SK-N-SH treated with all-trans-retinoic acid at 6 μM for 48 hours (cell line): Measurements from ENCODE around the gene TMSB15A.

Source experiments
- ARNTL ChIP-seq: fragments of 450-650 bp; formaldehyde crosslinking; IDR thresholded peaks from 2 replicates; pipeline ENCODE4 v1.5.0; 2020; ENCODE audit warnings: low read depth, mild to moderate bottlenecking, moderate library complexity, borderline replicate concordance
- CREB5 ChIP-seq: fragments of 250-450 bp; sonication (Bioruptor Pico); IDR thresholded peaks from 2 replicates; pipeline ENCODE4 v1.5.1; 2020; ENCODE audit warnings: low read depth, mild to moderate bottlenecking, moderate library complexity
- CSDC2 ChIP-seq: fragments of 250-450 bp; sonication (Bioruptor Pico); IDR thresholded peaks from 2 replicates; pipeline ENCODE4 v1.5.0; 2020; ENCODE audit warnings: mild to moderate bottlenecking, moderate library complexity
- ISL1 ChIP-seq: fragments of 250-450 bp; sonication (Bioruptor Pico); IDR thresholded peaks from 2 replicates; pipeline ENCODE4 v2.1.2; 2022; ENCODE audit warnings: mild to moderate bottlenecking, moderate library complexity
- OSR1 ChIP-seq: fragments of 250-450 bp; sonication (Bioruptor Pico); IDR thresholded peaks from 2 replicates; pipeline ENCODE4 v1.8.0; 2022; ENCODE audit warnings: moderate library complexity, mild to moderate bottlenecking, inconsistent platforms
- POU6F1 ChIP-seq: fragments of 250-450 bp; sonication (Bioruptor Pico); IDR thresholded peaks from 2 replicates; pipeline ENCODE4 v1.8.0; 2021; ENCODE audit warnings: low read depth, mild to moderate bottlenecking, moderate library complexity, borderline replicate concordance
- RARB ChIP-seq: fragments of 250-450 bp; sonication (Bioruptor Pico); IDR thresholded peaks from 2 replicates; pipeline ENCODE4 v1.8.0; 2021; ENCODE audit warnings: mild to moderate bottlenecking, moderate library complexity
- ZFP3 ChIP-seq: fragments of 250-450 bp; sonication (Bioruptor Pico); IDR thresholded peaks from 2 replicates; pipeline ENCODE4 v1.5.0; 2020; ENCODE audit warnings: mild to moderate bottlenecking, moderate library complexity
- ZFP30 ChIP-seq: fragments of 450-650 bp; formaldehyde crosslinking; IDR thresholded peaks from 2 replicates; pipeline ENCODE4 v1.5.0; 2022; ENCODE audit warnings: mild to moderate bottlenecking, moderate library complexity
- ZNF565 ChIP-seq: fragments of 450-650 bp; formaldehyde crosslinking; conservative IDR thresholded peaks from 2 replicates; pipeline ENCODE4 v1.5.0; 2020; ENCODE audit warnings: low read depth, mild to moderate bottlenecking, moderate library complexity
- TF ChIP-seq, protein P1 (sequence below): fragments of 250-450 bp; sonication (Bioruptor Pico); IDR thresholded peaks from 2 replicates; pipeline ENCODE4 v1.8.0; 2020; ENCODE audit warnings: mild to moderate bottlenecking, moderate library complexity, borderline replicate concordance
- TF ChIP-seq, protein P2 (sequence below): fragments of 250-450 bp; sonication (Bioruptor Pico); IDR thresholded peaks from 2 replicates; pipeline ENCODE4 v1.5.0; 2020; ENCODE audit warnings: mild to moderate bottlenecking, moderate library complexity

DNA sequence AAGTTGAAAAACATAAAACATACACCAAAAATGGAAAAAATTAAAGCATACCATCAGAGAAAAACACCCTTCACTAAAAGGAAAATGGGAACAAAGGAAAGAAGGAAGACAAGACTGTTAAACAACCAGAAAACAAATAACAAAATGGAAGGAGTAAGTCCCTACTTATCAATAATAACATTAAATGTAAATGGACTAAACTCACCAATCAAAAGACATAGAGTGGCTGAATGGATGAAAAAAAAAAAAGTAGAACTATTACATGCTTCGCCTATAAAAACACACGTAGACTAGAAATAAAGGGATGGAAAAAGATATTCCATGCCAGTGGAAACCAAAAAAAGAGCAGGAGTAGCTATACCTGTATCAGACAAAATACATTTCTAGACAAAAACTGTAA is 19.4 kb upstream of the TMSB15A start:
- TF ChIP-seq ARNTL (CRISPR knock-in tag) (no peak), ZFP30 (CRISPR knock-in tag) (no peak), CREB5 (CRISPR knock-in tag) (no peak), ISL1 (CRISPR knock-in tag) (no peak), ZFP3 (CRISPR knock-in tag) (no peak), POU6F1 (CRISPR knock-in tag) (no peak), CSDC2 (CRISPR knock-in tag) (no peak), RARB (CRISPR knock-in tag) (no peak), ZNF565 (CRISPR knock-in tag) (no peak), OSR1 (CRISPR knock-in tag) (no peak)
- TF ChIP-seq, protein P1, sequence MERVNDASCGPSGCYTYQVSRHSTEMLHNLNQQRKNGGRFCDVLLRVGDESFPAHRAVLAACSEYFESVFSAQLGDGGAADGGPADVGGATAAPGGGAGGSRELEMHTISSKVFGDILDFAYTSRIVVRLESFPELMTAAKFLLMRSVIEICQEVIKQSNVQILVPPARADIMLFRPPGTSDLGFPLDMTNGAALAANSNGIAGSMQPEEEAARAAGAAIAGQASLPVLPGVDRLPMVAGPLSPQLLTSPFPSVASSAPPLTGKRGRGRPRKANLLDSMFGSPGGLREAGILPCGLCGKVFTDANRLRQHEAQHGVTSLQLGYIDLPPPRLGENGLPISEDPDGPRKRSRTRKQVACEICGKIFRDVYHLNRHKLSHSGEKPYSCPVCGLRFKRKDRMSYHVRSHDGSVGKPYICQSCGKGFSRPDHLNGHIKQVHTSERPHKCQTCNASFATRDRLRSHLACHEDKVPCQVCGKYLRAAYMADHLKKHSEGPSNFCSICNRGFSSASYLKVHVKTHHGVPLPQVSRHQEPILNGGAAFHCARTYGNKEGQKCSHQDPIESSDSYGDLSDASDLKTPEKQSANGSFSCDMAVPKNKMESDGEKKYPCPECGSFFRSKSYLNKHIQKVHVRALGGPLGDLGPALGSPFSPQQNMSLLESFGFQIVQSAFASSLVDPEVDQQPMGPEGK (CRISPR knock-in tag): no peak
- TF ChIP-seq, protein P2, sequence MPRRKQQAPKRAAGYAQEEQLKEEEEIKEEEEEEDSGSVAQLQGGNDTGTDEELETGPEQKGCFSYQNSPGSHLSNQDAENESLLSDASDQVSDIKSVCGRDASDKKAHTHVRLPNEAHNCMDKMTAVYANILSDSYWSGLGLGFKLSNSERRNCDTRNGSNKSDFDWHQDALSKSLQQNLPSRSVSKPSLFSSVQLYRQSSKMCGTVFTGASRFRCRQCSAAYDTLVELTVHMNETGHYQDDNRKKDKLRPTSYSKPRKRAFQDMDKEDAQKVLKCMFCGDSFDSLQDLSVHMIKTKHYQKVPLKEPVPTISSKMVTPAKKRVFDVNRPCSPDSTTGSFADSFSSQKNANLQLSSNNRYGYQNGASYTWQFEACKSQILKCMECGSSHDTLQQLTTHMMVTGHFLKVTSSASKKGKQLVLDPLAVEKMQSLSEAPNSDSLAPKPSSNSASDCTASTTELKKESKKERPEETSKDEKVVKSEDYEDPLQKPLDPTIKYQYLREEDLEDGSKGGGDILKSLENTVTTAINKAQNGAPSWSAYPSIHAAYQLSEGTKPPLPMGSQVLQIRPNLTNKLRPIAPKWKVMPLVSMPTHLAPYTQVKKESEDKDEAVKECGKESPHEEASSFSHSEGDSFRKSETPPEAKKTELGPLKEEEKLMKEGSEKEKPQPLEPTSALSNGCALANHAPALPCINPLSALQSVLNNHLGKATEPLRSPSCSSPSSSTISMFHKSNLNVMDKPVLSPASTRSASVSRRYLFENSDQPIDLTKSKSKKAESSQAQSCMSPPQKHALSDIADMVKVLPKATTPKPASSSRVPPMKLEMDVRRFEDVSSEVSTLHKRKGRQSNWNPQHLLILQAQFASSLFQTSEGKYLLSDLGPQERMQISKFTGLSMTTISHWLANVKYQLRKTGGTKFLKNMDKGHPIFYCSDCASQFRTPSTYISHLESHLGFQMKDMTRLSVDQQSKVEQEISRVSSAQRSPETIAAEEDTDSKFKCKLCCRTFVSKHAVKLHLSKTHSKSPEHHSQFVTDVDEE (CRISPR knock-in tag): no peak
